Astrocyte (in vitro differentiated cells and primary cell): ENCODE data around the gene MAGT1. TPM values are rescaled to one million over a fixed set of nuclear protein-coding genes. Genes with fewer than 3 reads are reported as not detected.

Experiments used
- DNase-seq: peaks from one replicate; pipeline ENCODE4 v3.0.0-alpha.2; 2010; ENCODE audit warnings: low read depth
- FAIRE-seq: peaks from 2 replicates; lab custom pipeline; 2011; peaks lifted over from hg19 to GRCh38; lab: Jason Lieb, UNC
- H2AFZ ChIP-seq: 2 replicates; pipeline ENCODE4 v1.6.0; 2012; ENCODE audit warnings: low read depth, low read length, inconsistent platforms
- H3K27ac ChIP-seq: 2 replicates; pipeline ENCODE4 v1.5.1; 2011; ENCODE audit warnings: low read depth, low read length, inconsistent platforms
- H3K27me3 ChIP-seq: 2 replicates; pipeline ENCODE4 v1.6.0; 2011; ENCODE audit warnings: low read length, inconsistent platforms; ENCODE audit not compliant: insufficient read depth
- H3K36me3 ChIP-seq: 2 replicates; pipeline ENCODE4 v1.5.1; 2011; ENCODE audit warnings: low read length, inconsistent platforms; ENCODE audit not compliant: insufficient read depth
- H3K4me1 ChIP-seq: 2 replicates; pipeline ENCODE4 v1.5.1; 2011; ENCODE audit warnings: low read length, inconsistent platforms; ENCODE audit not compliant: insufficient read depth
- H3K4me2 ChIP-seq: 2 replicates; pipeline ENCODE4 v1.6.0; 2012; ENCODE audit warnings: low read length, inconsistent platforms
- H3K4me3 ChIP-seq: 2 replicates; pipeline ENCODE4 v1.5.1; 2011; ENCODE audit warnings: low read depth, mild to moderate bottlenecking, low read length, inconsistent platforms; ENCODE audit not compliant: insufficient read depth
- H3K79me2 ChIP-seq: 2 replicates; pipeline ENCODE4 v1.6.0; 2012; ENCODE audit warnings: mild to moderate bottlenecking, low read length, inconsistent platforms; ENCODE audit not compliant: insufficient read depth
- H3K9ac ChIP-seq: 2 replicates; pipeline ENCODE4 v1.6.0; 2012; ENCODE audit warnings: mild to moderate bottlenecking, low read length, inconsistent platforms
- H3K9me3 ChIP-seq: 2 replicates; pipeline ENCODE4 v1.5.1; 2012; ENCODE audit warnings: low read depth, mild to moderate bottlenecking, low read length, inconsistent platforms; ENCODE audit not compliant: insufficient read depth
- H4K20me1 ChIP-seq: 2 replicates; pipeline ENCODE4 v1.6.0; 2012; ENCODE audit warnings: low read length, inconsistent platforms; ENCODE audit not compliant: insufficient read depth
- H3K27ac Mint-ChIP-seq: one replicate; pipeline ENCODE4 v1.8.0; 2021; ENCODE audit warnings: mild to moderate bottlenecking, mixed read lengths; ENCODE audit not compliant: unreplicated experiment
- H3K27me3 Mint-ChIP-seq: one replicate; pipeline ENCODE4 v1.8.0; 2021; ENCODE audit warnings: low read depth, mixed read lengths; ENCODE audit not compliant: unreplicated experiment
- H3K36me3 Mint-ChIP-seq: one replicate; pipeline ENCODE4 v1.8.0; 2021; ENCODE audit warnings: low read depth, mixed read lengths; ENCODE audit not compliant: unreplicated experiment
- H3K4me1 Mint-ChIP-seq: one replicate; pipeline ENCODE4 v1.8.0; 2021; ENCODE audit warnings: low read depth, mixed read lengths; ENCODE audit not compliant: unreplicated experiment
- H3K4me3 Mint-ChIP-seq: one replicate; pipeline ENCODE4 v1.8.0; 2021; ENCODE audit warnings: mild to moderate bottlenecking, moderate library complexity, mixed read lengths; ENCODE audit not compliant: unreplicated experiment
- H3K9me3 Mint-ChIP-seq: one replicate; pipeline ENCODE4 v1.8.0; 2021; ENCODE audit warnings: mild to moderate bottlenecking, mixed read lengths; ENCODE audit not compliant: unreplicated experiment
- CTCF ChIP-seq: IDR thresholded peaks from 2 replicates; pipeline ENCODE4 v1.5.1; 2011; ENCODE audit warnings: low read depth, mild to moderate bottlenecking, inconsistent platforms, low read length, moderate library complexity; ENCODE audit not compliant: insufficient read depth
- EZH2 ChIP-seq: IDR thresholded peaks from 2 replicates; pipeline ENCODE4 v1.6.1; 2012; ENCODE audit warnings: mild to moderate bottlenecking, low read length, inconsistent platforms; ENCODE audit not compliant: insufficient read depth
- total RNA-seq: library from RNA; stranded (reverse); gene quantifications from 2 replicates; pipeline ENCODE4 v1.2.1, GENCODE V29; 2021

Gene MAGT1
- total RNA-seq, 1 donor from 2014 or later: 84.3 TPM

- no peaks in the 10 kb centered on the region for H3K4me1 Mint-ChIP-seq
- Histone ChIP-seq H3K36me3 (no peaks in the 10 kb centered on the region), H3K9ac (no peak overlapping the region), H3K4me2 (no peak overlapping the region), H3K9me3 (no peaks in the 10 kb centered on the region), H3K4me3 (no peak overlapping the region), H3K27ac (no peak overlapping the region), H4K20me1 (no peaks in the 10 kb centered on the region), H3K79me2 (no peaks in the 10 kb centered on the region), H2AFZ (no peak overlapping the region), H3K27me3 (no peaks in the 10 kb centered on the region), H3K4me1 (no peaks in the 10 kb centered on the region)
- FAIRE-seq: no peak
- TF ChIP-seq EZH2: no peak
- TF ChIP-seq CTCF: no peak
- no peak for DNase-seq
- no peak overlapping the region for H3K27ac Mint-ChIP-seq
- no peak overlapping the region for H3K4me3 Mint-ChIP-seq
- H3K9me3 Mint-ChIP-seq: peaks cover 3% of the 10 kb centered on the region
- no peaks in the 10 kb centered on the region for H3K36me3 Mint-ChIP-seq
- H3K27me3 Mint-ChIP-seq: no peaks in the 10 kb centered on the region
Measured at GRCh38 chrX:77930581-77930980, 35.3 kb upstream of the MAGT1 start.

- Histone ChIP-seq H4K20me1 (no peaks in the 10 kb centered on the region), H3K9ac (no peak overlapping the region), H3K36me3 (no peaks in the 10 kb centered on the region), H3K4me3 (no peak overlapping the region), H3K79me2 (no peaks in the 10 kb centered on the region), H2AFZ (no peak overlapping the region), H3K4me2 (no peak overlapping the region), H3K27ac (no peak overlapping the region), H3K4me1 (no peaks in the 10 kb centered on the region), H3K9me3 (no peaks in the 10 kb centered on the region), H3K27me3 (no peaks in the 10 kb centered on the region)
- Mint-ChIP-seq H3K9me3 (no peaks in the 10 kb centered on the region), H3K4me1 (no peaks in the 10 kb centered on the region), H3K27ac (no peak overlapping the region), H3K4me3 (no peak overlapping the region), H3K27me3 (no peaks in the 10 kb centered on the region), H3K36me3 (no peaks in the 10 kb centered on the region)
- DNase-seq (no peak), FAIRE-seq (peak; percentile 50)
- TF ChIP-seq EZH2: no peak
Measured at GRCh38 chrX:77925764-77926163, 30.5 kb upstream of the MAGT1 start.

- no peaks in the 10 kb centered on the region for H3K4me1 Mint-ChIP-seq
- no peak for TF ChIP-seq CTCF
- TF ChIP-seq EZH2: no peak
- H3K27me3 Mint-ChIP-seq: no peaks in the 10 kb centered on the region
Measured at GRCh38 chrX:77924320-77924859, 29.2 kb upstream of the MAGT1 start.

More at GRCh38 chrX:77924320-77924859, 29.2 kb upstream of the MAGT1 start:
- FAIRE-seq (no peak), DNase-seq (no peak)
- Histone ChIP-seq H3K9me3 (no peaks in the 10 kb centered on the region), H3K79me2 (no peaks in the 10 kb centered on the region), H3K4me1 (no peaks in the 10 kb centered on the region), H2AFZ (no peak overlapping the region), H3K27ac (no peak overlapping the region), H3K27me3 (no peaks in the 10 kb centered on the region), H3K4me2 (no peak overlapping the region), H3K9ac (no peak overlapping the region), H4K20me1 (no peaks in the 10 kb centered on the region), H3K36me3 (no peaks in the 10 kb centered on the region), H3K4me3 (no peak overlapping the region)
- Mint-ChIP-seq H3K36me3 (no peaks in the 10 kb centered on the region), H3K9me3 (no peaks in the 10 kb centered on the region), H3K27ac (no peak overlapping the region), H3K4me3 (no peak overlapping the region)
